Astrocyte (in vitro differentiated cells and primary cell): ENCODE measurements around the gene MCM3AP. TPM values are rescaled to one million over a fixed set of nuclear protein-coding genes. Genes with fewer than 3 reads are reported as not detected.

Source experiments
- DNase-seq: peaks from one replicate; pipeline ENCODE4 v3.0.0-alpha.2; 2010; ENCODE audit warnings: low read depth
- FAIRE-seq: peaks from 2 replicates; lab custom pipeline; 2011; peaks lifted over from hg19 to GRCh38; lab: Jason Lieb, UNC
- H2AFZ ChIP-seq: 2 replicates; pipeline ENCODE4 v1.6.0; 2012; ENCODE audit warnings: low read depth, low read length, inconsistent platforms
- H3K27ac ChIP-seq: 2 replicates; pipeline ENCODE4 v1.5.1; 2011; ENCODE audit warnings: low read depth, low read length, inconsistent platforms
- H3K27me3 ChIP-seq: 2 replicates; pipeline ENCODE4 v1.6.0; 2011; ENCODE audit warnings: low read length, inconsistent platforms; ENCODE audit not compliant: insufficient read depth
- H3K36me3 ChIP-seq: 2 replicates; pipeline ENCODE4 v1.5.1; 2011; ENCODE audit warnings: low read length, inconsistent platforms; ENCODE audit not compliant: insufficient read depth
- H3K4me1 ChIP-seq: 2 replicates; pipeline ENCODE4 v1.5.1; 2011; ENCODE audit warnings: low read length, inconsistent platforms; ENCODE audit not compliant: insufficient read depth
- H3K4me2 ChIP-seq: 2 replicates; pipeline ENCODE4 v1.6.0; 2012; ENCODE audit warnings: low read length, inconsistent platforms
- H3K4me3 ChIP-seq: 2 replicates; pipeline ENCODE4 v1.5.1; 2011; ENCODE audit warnings: low read depth, mild to moderate bottlenecking, low read length, inconsistent platforms; ENCODE audit not compliant: insufficient read depth
- H3K79me2 ChIP-seq: 2 replicates; pipeline ENCODE4 v1.6.0; 2012; ENCODE audit warnings: mild to moderate bottlenecking, low read length, inconsistent platforms; ENCODE audit not compliant: insufficient read depth
- H3K9ac ChIP-seq: 2 replicates; pipeline ENCODE4 v1.6.0; 2012; ENCODE audit warnings: mild to moderate bottlenecking, low read length, inconsistent platforms
- H3K9me3 ChIP-seq: 2 replicates; pipeline ENCODE4 v1.5.1; 2012; ENCODE audit warnings: low read depth, mild to moderate bottlenecking, low read length, inconsistent platforms; ENCODE audit not compliant: insufficient read depth
- H4K20me1 ChIP-seq: 2 replicates; pipeline ENCODE4 v1.6.0; 2012; ENCODE audit warnings: low read length, inconsistent platforms; ENCODE audit not compliant: insufficient read depth
- H3K27ac Mint-ChIP-seq: one replicate; pipeline ENCODE4 v1.8.0; 2021; ENCODE audit warnings: mild to moderate bottlenecking, mixed read lengths; ENCODE audit not compliant: unreplicated experiment
- H3K27me3 Mint-ChIP-seq: one replicate; pipeline ENCODE4 v1.8.0; 2021; ENCODE audit warnings: low read depth, mixed read lengths; ENCODE audit not compliant: unreplicated experiment
- H3K36me3 Mint-ChIP-seq: one replicate; pipeline ENCODE4 v1.8.0; 2021; ENCODE audit warnings: low read depth, mixed read lengths; ENCODE audit not compliant: unreplicated experiment
- H3K4me1 Mint-ChIP-seq: one replicate; pipeline ENCODE4 v1.8.0; 2021; ENCODE audit warnings: low read depth, mixed read lengths; ENCODE audit not compliant: unreplicated experiment
- H3K4me3 Mint-ChIP-seq: one replicate; pipeline ENCODE4 v1.8.0; 2021; ENCODE audit warnings: mild to moderate bottlenecking, moderate library complexity, mixed read lengths; ENCODE audit not compliant: unreplicated experiment
- H3K9me3 Mint-ChIP-seq: one replicate; pipeline ENCODE4 v1.8.0; 2021; ENCODE audit warnings: mild to moderate bottlenecking, mixed read lengths; ENCODE audit not compliant: unreplicated experiment
- CTCF ChIP-seq: IDR thresholded peaks from 2 replicates; pipeline ENCODE4 v1.5.1; 2011; ENCODE audit warnings: low read depth, mild to moderate bottlenecking, inconsistent platforms, low read length, moderate library complexity; ENCODE audit not compliant: insufficient read depth
- EZH2 ChIP-seq: IDR thresholded peaks from 2 replicates; pipeline ENCODE4 v1.6.1; 2012; ENCODE audit warnings: mild to moderate bottlenecking, low read length, inconsistent platforms; ENCODE audit not compliant: insufficient read depth
- total RNA-seq: library from RNA; stranded (reverse); gene quantifications from 2 replicates; pipeline ENCODE4 v1.2.1, GENCODE V29; 2021

The MCM3AP gene
- total RNA-seq, 1 donor from 2014 or later: 84.2 TPM

- Histone ChIP-seq H3K36me3 (peaks cover 22% of the 10 kb centered on the region), H3K27ac (no peak overlapping the region), H3K4me2 (no peak overlapping the region), H3K9ac (no peak overlapping the region), H2AFZ (no peak overlapping the region), H3K27me3 (no peaks in the 10 kb centered on the region), H4K20me1 (peaks cover 19% of the 10 kb centered on the region), H3K79me2 (peaks cover 70% of the 10 kb centered on the region), H3K9me3 (no peaks in the 10 kb centered on the region), H3K4me1 (peaks cover 15% of the 10 kb centered on the region), H3K4me3 (no peak overlapping the region)
- no peaks in the 10 kb centered on the region for H3K9me3 Mint-ChIP-seq
- FAIRE-seq (no peak), DNase-seq (no peak)
- TF ChIP-seq CTCF (no peak), EZH2 (no peak)
- peaks cover 6% of the 10 kb centered on the region for H3K36me3 Mint-ChIP-seq
- no peaks in the 10 kb centered on the region for H3K27me3 Mint-ChIP-seq
- no peak overlapping the region for H3K4me3 Mint-ChIP-seq
- H3K27ac Mint-ChIP-seq: peak overlapping the region; percentile 34
- peaks cover 4% of the 10 kb centered on the region for H3K4me1 Mint-ChIP-seq
Measured at GRCh38 chr21:46328151-46328550, 42.7 kb upstream of the MCM3AP start.

GRCh38 chr21:46327711-46328110 is 42.3 kb upstream of the MCM3AP start:
- H3K79me2 ChIP-seq: peaks cover 74% of the 10 kb centered on the region
- H3K27me3 ChIP-seq: no peaks in the 10 kb centered on the region
- H4K20me1 ChIP-seq: peaks cover 19% of the 10 kb centered on the region
- Mint-ChIP-seq H3K27ac (no peak overlapping the region), H3K4me1 (peaks cover 4% of the 10 kb centered on the region), H3K9me3 (no peaks in the 10 kb centered on the region), H3K27me3 (no peaks in the 10 kb centered on the region), H3K36me3 (peaks cover 6% of the 10 kb centered on the region), H3K4me3 (no peak overlapping the region)
- no peak overlapping the region for H2AFZ ChIP-seq
- H3K4me3 ChIP-seq: no peak overlapping the region
- H3K27ac ChIP-seq: no peak overlapping the region
- no peak for TF ChIP-seq EZH2
- TF ChIP-seq CTCF: no peak
- H3K4me1 ChIP-seq: peaks cover 17% of the 10 kb centered on the region
- peaks cover 22% of the 10 kb centered on the region for H3K36me3 ChIP-seq
- FAIRE-seq (no peak), DNase-seq (no peak)
- no peak overlapping the region for H3K4me2 ChIP-seq
- no peaks in the 10 kb centered on the region for H3K9me3 ChIP-seq
- H3K9ac ChIP-seq: no peak overlapping the region

- DNase-seq (no peak), FAIRE-seq (no peak)
- TF ChIP-seq CTCF (no peak), EZH2 (no peak)
- no peak overlapping the region for H2AFZ ChIP-seq
- Mint-ChIP-seq H3K27me3 (no peaks in the 10 kb centered on the region), H3K4me3 (peak overlapping the region; percentile 23), H3K36me3 (peaks cover 5% of the 10 kb centered on the region), H3K4me1 (peaks cover 11% of the 10 kb centered on the region), H3K9me3 (no peaks in the 10 kb centered on the region), H3K27ac (peak overlapping the region; percentile 59)
- no peak overlapping the region for H3K9ac ChIP-seq
- no peaks in the 10 kb centered on the region for H3K9me3 ChIP-seq
- no peaks in the 10 kb centered on the region for H3K27me3 ChIP-seq
- peak overlapping the region; percentile 2 for H3K4me2 ChIP-seq
- H3K4me3 ChIP-seq: no peak overlapping the region
- H4K20me1 ChIP-seq: peaks cover 17% of the 10 kb centered on the region
- no peak overlapping the region for H3K27ac ChIP-seq
- H3K4me1 ChIP-seq: peaks cover 16% of the 10 kb centered on the region
- peaks cover 84% of the 10 kb centered on the region for H3K79me2 ChIP-seq
- peaks cover 20% of the 10 kb centered on the region for H3K36me3 ChIP-seq
Measured at GRCh38 chr21:46326110-46326703, 40.8 kb upstream of the MCM3AP start.
